A549 (cell line): ENCODE results near the gene AK8.

Experiments used
- HDAC2 ChIP-seq: fragments of 200-600 bp; sonication (generic); IDR thresholded peaks from 2 replicates; pipeline ENCODE4 v1.6.1; 2016
- JUN ChIP-seq, 2 experiments: fragments of >200 bp; sonication (Bioruptor Twin); formaldehyde crosslinking; IDR thresholded peaks; 2 replicates in 1 of 2; 3 replicates in 1 of 2; pipeline ENCODE4 v1.6.1; 2016 to 2017
- MAFK ChIP-seq: fragments of 450-650 bp; IDR thresholded peaks from 2 replicates; pipeline ENCODE4 v1.6.1; 2014; ENCODE audit not compliant: partially characterized antibody
- PHF8 ChIP-seq: fragments of 200-600 bp; sonication (generic); IDR thresholded peaks from 2 replicates; pipeline ENCODE4 v1.6.1; 2016; ENCODE audit warnings: low read depth, mild to moderate bottlenecking, antibody characterized with exemption, moderate library complexity, borderline replicate concordance
- POLR2A ChIP-seq: IDR thresholded peaks from 2 replicates; pipeline ENCODE4 v1.6.1; 2012; ENCODE audit warnings: mild to moderate bottlenecking, low read length
- RCOR1 ChIP-seq: fragments of 150-350 bp; IDR thresholded peaks from 2 replicates; pipeline ENCODE4 v1.6.1; 2014; ENCODE audit warnings: antibody characterized with exemption, low read length, low read depth
- RFX5 ChIP-seq: fragments of 450-650 bp; IDR thresholded peaks from 2 replicates; pipeline ENCODE4 v1.7.1; 2014; ENCODE audit warnings: antibody characterized with exemption, mild to moderate bottlenecking, moderate library complexity
- SMC3 ChIP-seq: fragments of >200 bp; sonication (Bioruptor Twin); formaldehyde crosslinking; IDR thresholded peaks from 3 replicates; pipeline ENCODE4 v1.6.1; 2018; ENCODE audit warnings: inconsistent platforms
- TF ChIP-seq, protein P1 (sequence below): fragments of >200 bp; sonication (Bioruptor Twin); formaldehyde crosslinking; IDR thresholded peaks from 3 replicates; pipeline ENCODE4 v1.5.1; 2016

DNA sequence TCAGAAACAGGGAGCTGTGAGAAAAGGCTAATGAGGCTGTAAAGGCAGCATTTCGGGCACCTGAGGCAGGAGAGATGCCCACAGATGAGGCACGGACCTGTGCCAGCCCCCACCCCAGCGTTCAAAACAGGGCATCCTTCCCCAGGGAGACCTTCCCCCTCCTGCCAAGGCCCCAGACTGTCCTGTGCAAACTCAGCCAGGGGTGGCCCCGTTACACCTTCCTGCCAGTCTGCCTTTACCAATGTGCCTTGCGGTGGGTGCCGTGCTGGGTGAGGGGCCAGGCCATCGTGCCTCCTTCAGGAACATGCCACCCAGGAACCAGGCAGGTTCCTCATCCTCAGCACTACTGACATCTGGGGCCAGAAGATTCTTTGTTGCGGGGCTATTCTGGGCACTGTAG is 53.9 kb downstream of the AK8 start:
- TF ChIP-seq, protein P1, sequence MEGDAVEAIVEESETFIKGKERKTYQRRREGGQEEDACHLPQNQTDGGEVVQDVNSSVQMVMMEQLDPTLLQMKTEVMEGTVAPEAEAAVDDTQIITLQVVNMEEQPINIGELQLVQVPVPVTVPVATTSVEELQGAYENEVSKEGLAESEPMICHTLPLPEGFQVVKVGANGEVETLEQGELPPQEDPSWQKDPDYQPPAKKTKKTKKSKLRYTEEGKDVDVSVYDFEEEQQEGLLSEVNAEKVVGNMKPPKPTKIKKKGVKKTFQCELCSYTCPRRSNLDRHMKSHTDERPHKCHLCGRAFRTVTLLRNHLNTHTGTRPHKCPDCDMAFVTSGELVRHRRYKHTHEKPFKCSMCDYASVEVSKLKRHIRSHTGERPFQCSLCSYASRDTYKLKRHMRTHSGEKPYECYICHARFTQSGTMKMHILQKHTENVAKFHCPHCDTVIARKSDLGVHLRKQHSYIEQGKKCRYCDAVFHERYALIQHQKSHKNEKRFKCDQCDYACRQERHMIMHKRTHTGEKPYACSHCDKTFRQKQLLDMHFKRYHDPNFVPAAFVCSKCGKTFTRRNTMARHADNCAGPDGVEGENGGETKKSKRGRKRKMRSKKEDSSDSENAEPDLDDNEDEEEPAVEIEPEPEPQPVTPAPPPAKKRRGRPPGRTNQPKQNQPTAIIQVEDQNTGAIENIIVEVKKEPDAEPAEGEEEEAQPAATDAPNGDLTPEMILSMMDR: no peak
- TF ChIP-seq POLR2A (no peak), SMC3 (no peak), PHF8 (no peak), MAFK (no peak), RCOR1 (no peak), RFX5 (no peak), HDAC2 (no peak), JUN (IDR thresholded peaks at IDR 0.05) (no peak)
